OCI-LY7 (cell line): ENCODE results near the gene ATP8B4.

Experiments
- CTCF ChIP-seq: fragments of 200-600 bp; sonication (generic); conservative IDR thresholded peaks from 2 replicates; pipeline ENCODE4 v1.5.1; 2014; ENCODE audit warnings: mild to moderate bottlenecking, antibody characterized with exemption, low read length, moderate library complexity, mixed read lengths
- EZH2phosphoT487 ChIP-seq: fragments of 200-600 bp; sonication (generic); IDR thresholded peaks from 2 replicates; pipeline ENCODE4 v1.6.1; 2018; ENCODE audit warnings: low read depth, borderline replicate concordance, mild to moderate bottlenecking, mixed run types, antibody characterized with exemption, low read length, moderate library complexity, mixed read lengths

GRCh38 chr15:50016951-50017350 lies 102.1 kb downstream of the ATP8B4 start:
- no peak for TF ChIP-seq CTCF
- no peak for TF ChIP-seq EZH2phosphoT487
